ENCODE results near the gene MACIR.

Gene MACIR

GRCh38 chr5:103327893-103328292, 69.3 kb downstream of the MACIR start:
- ATAC-seq (ENCODE audit: low read depth) = no peak
- H3K4me3 Mint-ChIP-seq = no peak overlapping the region

More at GRCh38 chr5:103327893-103328292, 69.3 kb downstream of the MACIR start:
- no peak for DNase-seq (ENCODE audit: low spot score in 2 of 2)
- H3K27me3 Mint-ChIP-seq = peaks cover 15% of the 10 kb centered on the region
- no peaks in the 10 kb centered on the region for H3K4me1 Mint-ChIP-seq
- no peak overlapping the region for H3K27ac Mint-ChIP-seq
- H3K9me3 Mint-ChIP-seq = no peaks in the 10 kb centered on the region
- no peaks in the 10 kb centered on the region for H3K36me3 Mint-ChIP-seq
